Smooth muscle cell (in vitro differentiated cells): ENCODE results near the gene PLAAT2. TPM values are rescaled to one million over a fixed set of nuclear protein-coding genes. Genes with fewer than 3 reads are reported as not detected.
"Not testable (repeated sequence)": the region's sequence is repeated elsewhere in the genome, so short reads cannot be mapped to it uniquely, and the experiment has no call there.

Experiments
- DNase-seq: peaks from one replicate; lab custom pipeline; 2025; ENCODE audit not compliant: unreplicated experiment; lab: John Stamatoyannopoulos, UW
- H2AFZ ChIP-seq: fragments of 200-600 bp; sonication (generic); 2 replicates; pipeline ENCODE4 v1.6.0; 2016; ENCODE audit warnings: antibody characterized with exemption, low read depth, mild to moderate bottlenecking
- H3F3A ChIP-seq: fragments of 200-600 bp; sonication (generic); 2 replicates; pipeline ENCODE4 v1.6.0; 2017; ENCODE audit warnings: antibody characterized with exemption, low read depth
- H3K27ac ChIP-seq: fragments of 200-600 bp; sonication (generic); 2 replicates; pipeline ENCODE4 v1.5.1; 2016; ENCODE audit warnings: low read depth, mild to moderate bottlenecking
- H3K27me3 ChIP-seq: fragments of 200-600 bp; sonication (generic); 2 replicates; pipeline ENCODE4 v1.6.1; 2016; ENCODE audit warnings: low read depth, mild to moderate bottlenecking
- H3K36me3 ChIP-seq: fragments of 200-600 bp; sonication (generic); 2 replicates; pipeline ENCODE4 v1.5.1; 2016; ENCODE audit warnings: low read depth
- H3K4me1 ChIP-seq: fragments of 200-600 bp; sonication (generic); 2 replicates; pipeline ENCODE4 v1.5.1; 2016; ENCODE audit warnings: low read depth
- H3K4me2 ChIP-seq: fragments of 200-600 bp; sonication (generic); 2 replicates; pipeline ENCODE4 v1.6.0; 2016; ENCODE audit warnings: mild to moderate bottlenecking
- H3K4me3 ChIP-seq: fragments of 200-600 bp; sonication (generic); 2 replicates; pipeline ENCODE4 v1.5.1; 2016; ENCODE audit warnings: mild to moderate bottlenecking
- H3K79me2 ChIP-seq: fragments of 200-600 bp; sonication (generic); 2 replicates; pipeline ENCODE4 v1.6.0; 2016; ENCODE audit warnings: low read depth, mild to moderate bottlenecking
- H3K9ac ChIP-seq: fragments of 200-600 bp; sonication (generic); 2 replicates; pipeline ENCODE4 v1.6.0; 2016; ENCODE audit warnings: low read depth
- H3K9me3 ChIP-seq: fragments of 200-600 bp; sonication (generic); replicated peaks from 2 replicates; pipeline ENCODE4 v1.5.1; 2016; ENCODE audit warnings: low read depth
- H4K20me1 ChIP-seq: fragments of 200-600 bp; sonication (generic); 2 replicates; pipeline ENCODE4 v1.6.0; 2016; ENCODE audit warnings: low read depth
- CTCF ChIP-seq: fragments of 200-600 bp; sonication (generic); IDR thresholded peaks from 2 replicates; pipeline ENCODE4 v1.5.1; 2017; ENCODE audit warnings: borderline replicate concordance, mild to moderate bottlenecking, antibody characterized with exemption; ENCODE audit not compliant: insufficient read depth, poor library complexity, severe bottlenecking
- WGBS: methylation state at CpG from one replicate; pipeline ENCODE4 v1.1.7; 2016; ENCODE audit warnings: low lambda C conversion rate; 5-methylcytosine and 5-hydroxymethylcytosine counted together
- polyA plus RNA-seq: library from polyadenylated mRNA; unstranded; fragments of >200 nt; fragmentation: Nextera tagmentation; extraction: Ambion mirVana; gene quantifications from 2 replicates; pipeline ENCODE4 v1.2.1, GENCODE V29; 2016
- total RNA-seq: library from RNA; depleted of rRNA; stranded (reverse); fragments of >200 nt; gene quantifications from 2 replicates; pipeline ENCODE4 v1.2.3, GENCODE V29; 2014

PLAAT2 gene
- total and polyA plus RNA-seq, 2 experiments from 2014 or later, result not detected

- no peak for TF ChIP-seq CTCF
Measured at GRCh38 chr11:63583357-63583677, 20.1 kb upstream of the PLAAT2 start.

GRCh38 chr11:63581224-63581623 lies 18.0 kb upstream of the PLAAT2 start:
- H3F3A ChIP-seq, H3K79me2 ChIP-seq, H3K27me3 ChIP-seq, H3K36me3 ChIP-seq, H3K9me3 ChIP-seq, DNase-seq, H3K4me3 ChIP-seq, H3K4me2 ChIP-seq, H3K9ac ChIP-seq, H4K20me1 ChIP-seq, H2AFZ ChIP-seq, H3K4me1 ChIP-seq, H3K27ac ChIP-seq: not testable (repeated sequence)
- WGBS, result 68% methylated on average over 7 of the region's 7 CpGs

More at GRCh38 chr11:63583357-63583677, 20.1 kb upstream of the PLAAT2 start:
- H4K20me1 ChIP-seq, result no peaks in the 10 kb centered on the region
- H3K9ac ChIP-seq, result no peak overlapping the region
- DNase-seq, result no peak
- no peaks in the 10 kb centered on the region for H3K79me2 ChIP-seq
- no peaks in the 10 kb centered on the region for H3K36me3 ChIP-seq
- H2AFZ ChIP-seq, result no peak overlapping the region
- H3K4me2 ChIP-seq, result no peak overlapping the region
- H3K4me3 ChIP-seq, result no peak overlapping the region
- no peaks in the 10 kb centered on the region for H3F3A ChIP-seq
- no peaks in the 10 kb centered on the region for H3K27me3 ChIP-seq
- no peaks in the 10 kb centered on the region for H3K9me3 ChIP-seq
- H3K27ac ChIP-seq, result no peak overlapping the region
- no peaks in the 10 kb centered on the region for H3K4me1 ChIP-seq

DNA sequence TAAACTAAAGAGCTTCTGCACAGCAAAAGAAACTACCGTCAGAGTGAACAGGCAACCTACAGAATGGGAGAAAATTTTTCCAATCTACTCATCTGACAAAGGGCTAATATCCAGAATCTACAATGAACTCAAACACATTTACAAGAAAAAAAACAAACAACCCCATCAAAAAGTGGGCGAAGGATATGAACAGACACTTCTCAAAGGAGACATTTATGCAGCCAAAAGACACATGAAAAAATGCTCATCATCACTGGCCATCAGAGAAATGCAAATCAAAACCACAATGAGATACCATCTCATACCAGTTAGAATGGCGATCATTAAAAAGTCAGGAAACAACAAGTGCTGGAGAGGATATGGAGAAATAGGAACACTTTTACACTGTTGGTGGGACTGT lies 15.7 kb upstream of the PLAAT2 start:
- H3K27ac ChIP-seq, DNase-seq: not testable (repeated sequence)
- WGBS, result 76% methylated on average over 3 of the region's 3 CpGs

DNA sequence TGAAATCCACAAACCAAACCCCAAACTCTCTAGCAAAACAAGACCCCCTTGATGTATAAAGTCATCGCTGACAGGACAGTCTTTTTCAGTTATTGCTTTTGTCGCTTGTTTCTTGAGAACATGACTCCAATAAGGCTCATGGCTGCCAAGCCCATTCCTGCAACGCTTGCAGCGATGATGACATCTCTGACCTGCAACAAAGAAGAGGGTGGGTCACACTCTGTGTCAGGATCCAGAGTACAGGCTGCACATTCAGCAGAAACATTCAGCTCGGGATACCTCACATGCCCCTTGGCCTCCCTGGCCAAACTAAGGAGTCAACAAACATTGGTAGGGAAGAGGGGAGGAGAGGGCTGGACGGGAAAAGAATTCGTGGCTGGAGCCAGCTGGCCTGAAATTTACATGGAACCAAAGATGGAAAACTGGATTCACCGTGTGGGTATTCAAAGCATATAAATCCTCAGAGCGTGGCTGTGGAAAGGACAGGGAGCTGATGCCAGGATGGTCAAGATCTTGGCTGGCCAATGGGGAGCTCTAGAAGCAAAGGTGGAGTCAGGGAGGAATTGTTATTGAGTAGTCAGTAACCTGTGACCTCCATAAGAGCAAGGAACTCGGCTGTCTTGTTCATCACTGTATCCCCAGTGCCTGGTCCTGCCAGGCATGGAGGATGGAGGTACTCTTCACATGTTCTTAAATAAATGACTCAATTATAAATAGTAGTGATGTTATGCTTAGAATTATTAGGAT lies 11.8 kb upstream of the PLAAT2 start:
- Histone ChIP-seq H3K9me3 (no peaks in the 10 kb centered on the region), H4K20me1 (no peaks in the 10 kb centered on the region), H3K79me2 (no peaks in the 10 kb centered on the region), H2AFZ (peak overlapping the region; percentile 87), H3K4me3 (peak overlapping the region; percentile 41), H3K4me1 (no peaks in the 10 kb centered on the region), H3F3A (no peaks in the 10 kb centered on the region), H3K4me2 (peak overlapping the region; percentile 77), H3K36me3 (no peaks in the 10 kb centered on the region), H3K9ac (no peak overlapping the region), H3K27me3 (no peaks in the 10 kb centered on the region), H3K27ac (no peak overlapping the region)
- no peak for TF ChIP-seq CTCF
- WGBS, result 93% methylated on average over 10 of the region's 10 CpGs
- no peak for DNase-seq

More for the DNA sequence above, 15.7 kb upstream of the PLAAT2 start:
- not testable (repeated sequence) for H3K36me3 ChIP-seq, H3K4me1 ChIP-seq, H3K79me2 ChIP-seq, H3K4me3 ChIP-seq, H3F3A ChIP-seq, H3K9ac ChIP-seq, H2AFZ ChIP-seq, H3K9me3 ChIP-seq, H4K20me1 ChIP-seq, H3K4me2 ChIP-seq, H3K27me3 ChIP-seq
